IPS DF 19.7 (cell line): ENCODE measurements around the gene ZNF790.
A peak's percentile ranks its signal among the peaks of the same experiment; 100 is the strongest.

ENCODE experiments used
- DNase-seq: peaks from one replicate; pipeline ENCODE4 v3.0.0-alpha.2; 2013; ENCODE audit warnings: low read depth, low spot score

ZNF790 gene

DNA sequence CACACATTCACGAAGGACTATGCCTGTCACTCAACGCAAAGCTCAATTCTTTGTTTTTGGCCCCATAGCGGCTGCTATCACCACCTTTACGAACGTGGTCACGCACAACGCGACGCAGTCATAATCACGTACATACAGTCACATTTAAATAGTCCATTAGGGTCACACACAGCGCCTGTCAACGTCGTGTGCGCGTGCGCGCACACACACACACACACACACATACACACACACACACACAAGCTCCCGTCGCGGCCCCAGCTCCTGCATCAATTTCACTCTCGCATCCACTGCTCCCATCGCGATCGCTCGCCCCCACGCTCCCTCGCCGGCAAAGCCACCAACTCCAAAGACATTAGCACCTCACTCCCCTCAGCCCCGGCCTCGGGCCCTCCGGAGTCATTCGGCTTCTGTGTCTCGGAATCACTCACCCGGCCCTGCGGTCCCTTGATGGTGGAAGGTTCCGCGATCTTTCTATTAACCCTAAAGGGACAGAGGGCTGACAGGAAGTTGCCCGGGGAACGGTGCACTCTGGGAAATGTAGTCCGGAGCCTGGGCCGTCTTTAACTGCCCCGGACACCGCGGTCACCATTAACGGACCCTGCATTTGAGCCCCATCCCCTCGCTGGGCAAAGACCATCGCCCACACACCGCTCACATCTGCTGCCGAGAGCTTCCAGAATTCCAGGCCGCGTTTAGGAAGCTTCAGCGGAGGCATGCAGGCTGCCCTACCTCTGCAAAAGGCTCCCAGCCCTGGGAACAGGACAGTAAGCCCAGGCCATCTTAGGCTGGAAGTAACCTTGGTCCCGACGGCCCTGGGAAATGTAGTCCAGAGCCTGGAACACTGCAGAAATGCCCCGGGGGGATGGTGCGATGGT is at the start of gene ZNF790:
ZNF790 (minus strand) TSS at position 482 of the 878 bp plus-strand sequence. CDS start 12,768 bp downstream, outside the sequence.
- DNase-seq = peak; percentile 79

DNA sequence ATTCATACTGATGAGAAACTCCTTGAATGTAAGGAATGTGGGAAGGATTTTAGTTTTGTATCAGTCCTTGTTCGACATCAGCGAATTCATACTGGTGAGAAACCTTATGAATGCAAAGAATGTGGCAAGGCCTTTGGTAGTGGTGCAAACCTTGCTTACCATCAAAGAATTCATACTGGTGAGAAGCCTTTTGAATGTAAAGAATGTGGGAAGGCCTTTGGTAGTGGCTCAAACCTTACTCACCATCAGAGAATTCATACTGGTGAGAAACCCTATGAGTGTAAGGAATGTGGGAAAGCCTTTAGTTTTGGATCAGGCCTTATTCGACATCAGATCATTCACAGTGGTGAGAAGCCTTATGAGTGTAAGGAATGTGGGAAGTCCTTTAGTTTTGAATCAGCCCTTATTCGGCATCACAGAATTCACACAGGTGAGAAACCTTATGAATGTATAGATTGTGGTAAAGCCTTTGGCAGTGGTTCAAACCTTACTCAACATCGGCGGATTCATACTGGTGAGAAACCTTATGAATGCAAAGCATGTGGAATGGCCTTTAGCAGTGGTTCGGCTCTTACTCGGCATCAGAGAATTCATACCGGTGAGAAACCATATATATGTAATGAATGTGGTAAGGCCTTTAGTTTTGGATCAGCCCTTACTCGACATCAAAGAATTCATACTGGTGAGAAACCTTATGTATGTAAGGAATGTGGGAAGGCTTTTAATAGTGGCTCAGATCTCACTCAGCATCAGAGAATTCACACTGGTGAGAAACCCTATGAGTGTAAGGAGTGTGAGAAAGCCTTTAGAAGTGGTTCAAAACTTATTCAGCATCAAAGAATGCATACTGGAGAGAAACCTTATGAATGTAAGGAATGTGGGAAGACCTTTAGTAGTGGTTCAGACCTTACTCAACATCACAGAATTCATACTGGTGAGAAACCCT is 39.1 kb upstream of the ZNF790 start:
- no peak for DNase-seq

GRCh38 chr19:36851898-36852297 is 13.7 kb upstream of the ZNF790 start:
- no peak for DNase-seq

- peak; percentile 87 for DNase-seq
Observed at GRCh38 chr19:36850559-36851442, 12.6 kb upstream of the ZNF790 start, which contains the start of gene ZNF345. Gene ZNF345, plus strand, starts transcription at chr19:36850876. Its CDS starts 25,955 bp downstream, at chr19:36876831.

DNA sequence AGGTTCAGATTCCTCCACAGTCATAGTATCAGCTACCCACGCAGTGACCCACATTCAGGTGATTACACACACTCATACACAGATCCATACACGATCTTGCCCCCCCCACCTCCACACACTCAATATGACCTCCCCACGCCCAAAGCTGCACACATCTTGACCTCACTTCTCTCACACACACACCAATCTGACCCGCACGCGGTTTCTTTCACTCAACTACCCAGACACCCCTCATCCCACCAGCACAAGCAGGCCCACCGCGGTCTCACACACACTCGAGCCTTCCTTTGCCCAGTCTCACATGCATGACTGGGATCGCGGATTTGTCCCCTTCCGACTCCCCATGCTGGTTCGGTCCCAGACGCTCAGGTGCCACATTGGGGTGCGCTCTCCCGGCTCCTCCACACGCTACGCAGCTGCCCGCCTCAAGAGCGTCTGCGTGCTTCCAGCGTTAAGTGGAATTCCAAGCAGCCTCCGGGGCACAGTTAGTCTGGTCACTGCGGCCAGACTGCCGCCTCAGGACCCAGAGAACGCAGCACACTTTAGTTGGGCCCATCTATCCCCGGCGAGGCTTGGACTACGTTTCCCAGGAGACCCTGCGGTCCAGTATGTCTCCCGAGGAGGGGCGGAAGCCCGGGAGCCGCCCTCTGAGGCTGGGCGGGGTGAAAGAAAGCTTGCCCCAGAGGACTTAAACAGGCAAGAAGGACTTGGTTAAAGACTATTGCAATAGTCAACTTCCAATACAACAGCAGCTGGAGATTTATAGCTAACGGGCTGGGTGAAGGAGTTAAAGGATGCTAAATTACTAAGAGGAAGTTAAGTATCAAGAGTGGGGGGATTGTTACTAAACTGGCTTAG is 11.7 kb upstream of the ZNF790 start:
- DNase-seq = peak; percentile 77

DNA sequence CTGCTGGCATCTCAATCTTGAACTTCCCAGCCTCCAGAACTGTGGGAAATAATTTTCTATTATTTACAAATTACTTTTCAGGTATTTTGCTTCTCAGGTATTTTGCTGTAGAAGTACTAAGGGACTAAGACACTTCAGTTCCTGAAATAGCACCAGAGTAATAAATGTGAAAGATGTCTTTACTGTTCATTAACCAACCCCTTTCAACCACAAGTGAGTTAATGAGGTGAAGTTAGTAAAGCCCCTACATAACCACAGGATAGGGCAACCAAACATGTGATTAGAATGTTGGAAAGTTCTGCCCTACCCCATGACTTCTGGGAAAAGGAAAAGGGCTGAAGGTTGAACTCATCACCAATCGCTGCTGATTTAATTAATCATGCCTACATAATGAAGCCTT is 9.8 kb upstream of the ZNF790 start:
- no peak for DNase-seq

DNA sequence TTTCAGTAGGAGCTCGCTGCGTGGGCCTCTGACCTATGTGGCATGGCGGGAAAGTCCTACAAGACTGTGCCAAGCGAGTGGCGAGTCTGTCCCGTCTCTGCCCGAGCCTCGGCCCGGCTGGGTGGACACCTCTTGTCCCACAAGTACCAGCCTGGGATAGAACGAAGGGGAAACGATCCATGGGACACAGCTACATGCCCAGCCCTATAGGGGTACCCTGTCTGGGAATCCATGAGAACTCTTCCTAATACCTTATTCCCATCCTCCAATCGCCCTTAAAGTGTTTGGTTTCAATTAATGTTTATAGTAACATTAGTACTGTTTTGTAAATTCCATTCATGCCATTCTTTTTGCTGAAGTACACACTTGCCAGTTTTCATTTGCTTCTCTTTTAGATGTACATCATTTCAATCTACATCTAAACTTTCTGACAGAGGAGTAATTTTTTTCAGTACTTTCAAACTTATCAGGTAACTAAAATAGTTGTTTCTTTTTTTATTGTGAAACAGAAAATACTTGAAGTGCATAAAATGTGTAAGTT is 667 bp upstream of the ZNF790 start:
- no peak for DNase-seq

DNA sequence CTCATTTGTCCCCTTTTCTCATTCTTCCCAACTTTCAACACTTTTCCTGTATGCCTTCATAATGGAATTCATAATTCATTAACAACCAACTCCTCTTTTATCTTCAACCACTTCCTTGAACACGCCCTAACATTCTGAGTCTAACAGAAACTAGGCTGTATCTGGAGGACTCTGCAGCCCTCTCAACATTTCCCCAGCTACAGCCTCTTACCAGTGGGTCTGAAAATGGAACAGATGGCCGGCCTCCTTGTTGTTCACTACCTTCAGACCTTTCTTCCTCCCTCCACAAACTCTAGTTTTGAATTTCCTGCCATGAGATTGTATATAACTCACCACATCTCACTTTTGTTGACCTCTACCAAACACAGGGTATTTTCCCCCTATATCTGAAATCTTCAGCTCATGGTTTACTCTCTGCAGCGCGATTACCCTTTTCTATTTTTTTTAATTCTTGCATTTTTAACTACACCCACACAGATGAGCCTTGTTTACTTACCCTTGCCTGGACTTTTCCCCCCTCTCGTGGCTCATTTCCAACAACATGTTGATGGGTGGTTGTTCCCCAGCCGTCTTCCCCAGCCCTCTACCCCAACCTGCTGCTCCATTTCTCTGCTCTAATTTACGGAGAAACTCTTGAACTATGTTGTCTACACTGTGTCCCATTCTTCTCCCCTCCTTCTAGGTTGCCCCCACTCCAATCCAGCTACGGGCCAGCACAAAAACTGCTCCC is 846 bp downstream of the ZNF790 start:
- DNase-seq = no peak

DNA sequence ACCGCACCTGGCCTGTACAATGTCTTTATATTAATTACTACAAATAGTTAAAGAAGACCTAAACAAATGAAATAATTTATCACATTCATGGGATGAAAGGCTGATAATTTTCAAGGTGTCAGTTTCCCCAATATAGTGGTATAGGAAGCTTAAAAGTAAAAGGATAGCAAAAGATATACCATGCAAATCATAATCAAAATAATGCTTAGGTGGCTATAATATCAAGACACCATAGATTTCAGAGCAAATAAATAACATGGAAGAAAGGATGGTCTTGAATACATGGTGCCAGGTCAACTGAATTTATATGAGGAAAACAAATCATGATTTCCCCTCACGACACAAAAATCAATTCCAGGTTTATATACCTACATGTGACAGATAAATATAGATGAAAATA is 4.8 kb downstream of the ZNF790 start:
- no peak for DNase-seq

- DNase-seq = no peak
Observed at GRCh38 chr19:36821758-36822157, 16.4 kb downstream of the ZNF790 start.

- no peak for DNase-seq
Observed at GRCh38 chr19:36819130-36819630, 19.0 kb downstream of the ZNF790 start.

DNA sequence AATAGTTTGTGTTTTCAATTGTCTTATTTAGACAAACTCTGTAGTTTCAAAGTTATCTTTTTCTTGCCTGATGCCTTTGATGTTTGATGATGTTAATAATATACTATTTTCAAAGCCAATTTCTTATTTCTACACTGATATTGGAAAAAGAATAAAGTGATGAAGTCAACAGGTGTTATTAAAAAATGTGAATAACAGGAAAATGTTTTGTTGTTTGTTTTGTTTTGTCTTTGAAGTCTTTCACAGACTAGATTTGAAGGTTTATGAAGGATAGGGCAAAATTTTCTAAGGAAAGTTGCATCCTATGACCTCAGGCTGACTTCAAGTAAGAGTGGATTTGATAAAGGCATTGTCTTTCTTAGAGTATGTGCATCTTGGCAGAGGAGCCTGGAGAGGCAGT is 31.2 kb downstream of the ZNF790 start:
- DNase-seq = no peak

DNA sequence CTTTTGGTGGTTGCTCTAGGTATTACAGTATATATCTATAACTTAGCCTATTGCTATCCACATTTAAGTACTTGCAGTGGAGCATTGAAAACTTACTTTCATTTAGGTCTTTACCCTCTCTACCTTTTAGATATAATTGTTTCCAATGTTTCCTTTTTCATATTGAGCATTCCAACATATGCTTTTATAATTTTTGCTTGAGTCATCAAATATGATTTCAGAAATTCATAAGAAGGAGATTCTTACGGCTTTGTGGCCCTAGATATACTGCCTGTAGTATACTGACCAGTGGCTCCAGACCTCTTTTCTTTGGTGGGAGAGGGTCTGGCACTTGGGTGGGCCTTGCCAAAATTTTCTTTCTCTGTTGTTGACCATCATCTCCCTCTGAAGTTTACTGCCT is 32.8 kb downstream of the ZNF790 start:
- no peak for DNase-seq

DNA sequence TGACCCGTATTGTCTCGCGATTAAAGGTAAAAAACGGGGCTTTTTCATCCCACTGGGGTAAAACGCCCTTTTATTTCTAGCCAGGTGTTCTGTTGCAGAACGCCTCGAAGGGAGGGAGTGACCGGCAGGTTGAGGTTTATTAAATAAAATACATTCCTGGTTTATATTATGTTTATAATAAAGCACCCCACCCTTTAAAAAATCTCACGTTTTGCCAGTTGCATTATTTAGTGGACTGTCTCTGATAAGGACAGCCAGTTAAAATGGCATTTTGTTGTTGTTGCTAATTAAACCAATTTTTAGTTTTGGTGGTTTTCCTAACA is 40.4 kb downstream of the ZNF790 start:
- peak; percentile 23 for DNase-seq

GRCh38 chr19:36796714-36796992 is 41.5 kb downstream of the ZNF790 start:
- DNase-seq = no peak

- peak; percentile 61 for DNase-seq
Observed at GRCh38 chr19:36791420-36792141, 46.6 kb downstream of the ZNF790 start.

GRCh38 chr19:36775768-36776167 is 62.4 kb downstream of the ZNF790 start:
- no peak for DNase-seq

DNA sequence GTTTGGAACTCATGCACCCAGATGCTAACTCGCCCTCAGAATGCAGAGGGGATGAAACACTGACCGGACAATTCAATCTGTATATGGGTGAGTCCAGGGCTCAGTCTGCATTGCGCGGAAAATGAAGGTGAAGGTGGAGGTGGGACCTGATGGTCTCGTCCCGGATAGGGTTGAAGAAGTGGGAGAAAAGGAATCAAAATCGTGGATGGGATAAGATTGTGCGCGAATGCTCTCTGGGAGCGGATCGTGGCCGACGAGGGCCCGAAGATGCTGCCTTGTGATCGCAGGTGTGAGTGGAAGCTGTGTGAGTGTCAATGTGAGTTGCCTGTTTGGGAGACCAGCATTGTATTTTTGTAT is 65.0 kb downstream of the ZNF790 start:
- DNase-seq = no peak
